ENCODE data around the gene SYNGR1.

The SYNGR1 gene

GRCh38 chr22:39374191-39374590, 24.4 kb downstream of the SYNGR1 start:
- no peak for DNase-seq

GRCh38 chr22:39374801-39375200, 25.0 kb downstream of the SYNGR1 start:
- DNase-seq = no peak

GRCh38 chr22:39375646-39376045, 25.9 kb downstream of the SYNGR1 start:
- DNase-seq = no peak

GRCh38 chr22:39379756-39380730, 30.3 kb downstream of the SYNGR1 start:
- DNase-seq = no peak

GRCh38 chr22:39381009-39381755, 31.4 kb downstream of the SYNGR1 start:
- no peak for DNase-seq

- DNase-seq = no peak
Measured at GRCh38 chr22:39381930-39382329, 32.1 kb downstream of the SYNGR1 start.

- no peak for DNase-seq
Measured at GRCh38 chr22:39382410-39382809, 32.6 kb downstream of the SYNGR1 start.

GRCh38 chr22:39383841-39384625, 34.2 kb downstream of the SYNGR1 start:
- DNase-seq = no peak

GRCh38 chr22:39384750-39385480, 35.1 kb downstream of the SYNGR1 start:
- no peak for DNase-seq

GRCh38 chr22:39388261-39389011, 38.6 kb downstream of the SYNGR1 start:
- DNase-seq = peak; percentile 88 to 89

- DNase-seq = no peak
Measured at GRCh38 chr22:39389420-39389819, 39.6 kb downstream of the SYNGR1 start.

GRCh38 chr22:39392341-39392948, 42.7 kb downstream of the SYNGR1 start:
- DNase-seq = no peak

GRCh38 chr22:39395936-39396796, 46.4 kb downstream of the SYNGR1 start:
- DNase-seq = no peak

- no peak for DNase-seq
Measured at GRCh38 chr22:39396797-39397195, 47.0 kb downstream of the SYNGR1 start.

GRCh38 chr22:39401301-39401631, 51.5 kb downstream of the SYNGR1 start:
- no peak for DNase-seq

- DNase-seq = no peak
Measured at GRCh38 chr22:39405346-39406085, 55.7 kb downstream of the SYNGR1 start.

GRCh38 chr22:39408173-39408572, 58.4 kb downstream of the SYNGR1 start:
- DNase-seq = no peak

GRCh38 chr22:39408807-39409206, 59.0 kb downstream of the SYNGR1 start:
- DNase-seq = no peak

- no peak for DNase-seq
Measured at GRCh38 chr22:39409516-39410029, 59.8 kb downstream of the SYNGR1 start.
